ENCODE data around the gene TPMT.

TPMT gene

DNA sequence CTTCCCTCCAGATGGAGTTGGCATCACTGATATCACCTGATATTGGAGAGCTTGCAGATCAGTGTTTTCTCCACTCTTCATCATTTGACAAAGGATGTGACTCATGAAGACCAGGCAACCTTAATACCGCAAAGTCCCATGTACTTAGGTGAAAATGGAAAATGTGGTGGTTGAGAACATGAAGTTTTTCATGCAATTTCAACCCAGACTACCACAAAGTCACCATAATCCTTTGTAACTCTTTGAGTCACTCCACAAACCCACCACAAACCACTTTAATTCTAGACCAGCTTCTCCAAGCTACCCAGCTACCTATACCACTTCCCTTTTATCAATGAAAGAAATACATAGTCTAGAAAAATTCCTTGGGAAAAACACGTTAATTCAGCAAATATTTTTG, 39.5 kb downstream of the TPMT start:
- DNase-seq (ENCODE audit: low spot score) = no peak

DNA sequence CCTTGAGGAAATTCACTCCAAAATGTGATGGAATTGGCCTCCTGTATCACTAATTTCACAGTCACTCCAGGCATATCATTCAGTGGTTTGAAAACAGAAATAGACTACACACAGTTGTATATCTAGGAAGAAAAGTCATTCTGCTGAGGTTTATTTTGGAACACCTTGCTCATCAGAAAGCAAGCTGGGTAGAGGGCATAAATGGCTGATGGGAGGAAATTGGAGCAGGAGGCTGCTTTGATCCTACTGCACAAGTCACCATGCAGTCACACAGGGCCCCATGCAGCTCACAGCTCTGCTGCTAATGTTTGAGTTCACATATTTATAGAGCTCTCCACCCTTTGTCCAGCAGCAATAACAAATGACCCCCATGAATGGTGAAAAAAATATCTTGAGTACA, 44.7 kb downstream of the TPMT start:
- no peak for DNase-seq (ENCODE audit: low spot score)

DNA sequence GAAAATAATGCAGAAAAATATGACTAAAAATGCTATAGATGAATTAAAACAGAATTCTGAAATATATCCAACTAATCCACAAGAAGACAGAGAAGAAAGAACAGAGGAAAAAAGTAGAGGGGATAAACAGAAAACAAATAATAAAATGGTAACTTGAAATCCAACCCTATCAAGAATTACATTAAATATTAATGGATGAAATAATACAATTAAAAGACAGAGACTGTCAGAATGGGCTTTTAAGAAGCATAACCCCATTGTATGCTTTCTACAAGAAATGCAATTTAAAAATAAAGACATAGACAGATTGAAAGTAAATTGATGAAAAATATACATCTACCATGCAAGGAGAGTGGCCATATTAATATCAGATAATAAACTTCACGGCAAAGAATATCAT, 47.8 kb downstream of the TPMT start:
- DNase-seq (ENCODE audit: low spot score) = no peak

DNA sequence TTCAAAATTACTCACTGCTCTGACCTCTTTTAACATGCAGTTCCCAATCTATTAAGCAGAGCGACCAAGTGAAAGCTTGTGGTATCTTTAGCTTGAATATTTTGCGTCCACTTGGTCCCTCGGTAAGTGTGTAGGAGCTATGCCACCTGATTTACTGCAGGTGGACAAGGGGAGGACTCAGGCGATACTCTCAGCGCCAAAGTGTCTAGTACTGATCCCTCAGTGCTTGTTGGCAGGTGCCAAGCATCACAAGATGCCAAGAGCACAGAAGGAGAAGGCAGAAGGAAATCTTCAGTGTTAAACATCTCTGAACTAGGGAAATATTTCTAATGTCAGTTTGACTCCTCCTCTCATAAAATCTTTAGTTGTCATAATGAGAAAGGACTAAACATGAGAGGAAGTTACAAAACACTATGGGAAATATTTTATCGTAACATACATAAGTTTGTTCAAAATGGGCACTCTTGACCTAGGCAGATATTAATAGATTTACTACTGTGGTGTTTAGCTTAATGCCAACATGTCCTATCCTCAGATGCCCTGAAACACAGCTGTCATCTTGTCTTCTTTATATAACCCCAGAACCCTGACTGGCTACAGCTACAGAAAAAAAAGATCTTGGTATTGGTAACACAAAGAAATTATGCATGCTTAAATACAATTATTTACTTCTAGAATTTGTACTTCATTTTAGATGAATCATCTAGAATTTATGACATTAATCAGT, 51.9 kb downstream of the TPMT start:
- no peak for DNase-seq (ENCODE audit: low spot score)

DNA sequence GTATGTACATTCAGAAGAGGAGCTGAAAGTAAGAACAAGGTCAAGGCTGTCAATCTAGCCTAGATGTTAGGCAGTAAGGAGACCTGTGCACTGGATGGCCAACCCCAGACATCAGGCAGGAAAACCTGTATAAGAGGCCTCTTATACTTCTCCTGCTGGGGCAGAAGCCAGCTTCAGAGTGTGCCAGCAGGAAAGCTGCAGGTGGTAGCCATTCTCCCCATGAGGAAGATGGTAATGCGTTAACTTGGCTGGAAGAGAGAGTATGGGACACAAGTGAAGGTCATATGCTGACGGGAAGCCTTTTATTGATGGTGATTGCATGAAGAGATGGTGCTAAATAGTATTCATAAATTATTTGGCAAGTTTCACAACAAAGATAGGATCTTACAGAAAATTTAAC, 53.0 kb downstream of the TPMT start:
- no peak for DNase-seq (ENCODE audit: low spot score)

DNA sequence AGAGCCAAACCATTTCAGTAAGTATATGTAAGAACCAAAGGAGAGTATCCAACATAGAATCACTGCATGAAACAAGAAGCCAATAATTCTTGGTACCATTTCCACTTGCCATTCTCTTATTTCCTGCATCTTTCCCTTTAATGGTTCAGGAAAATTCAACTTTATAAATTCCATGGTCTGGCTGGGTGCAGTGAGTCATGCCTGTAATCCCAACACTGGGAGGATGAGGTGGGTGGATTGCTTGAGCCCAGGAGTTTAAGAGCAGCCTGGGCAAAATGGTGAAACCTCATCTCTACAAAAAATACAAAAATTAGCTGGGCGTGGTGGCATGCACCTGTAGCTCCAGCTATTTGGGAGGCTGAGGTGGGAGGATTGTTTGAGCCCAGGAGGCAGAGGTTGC, 53.6 kb downstream of the TPMT start:
- peak; percentile 43 for DNase-seq (ENCODE audit: low spot score)

DNA sequence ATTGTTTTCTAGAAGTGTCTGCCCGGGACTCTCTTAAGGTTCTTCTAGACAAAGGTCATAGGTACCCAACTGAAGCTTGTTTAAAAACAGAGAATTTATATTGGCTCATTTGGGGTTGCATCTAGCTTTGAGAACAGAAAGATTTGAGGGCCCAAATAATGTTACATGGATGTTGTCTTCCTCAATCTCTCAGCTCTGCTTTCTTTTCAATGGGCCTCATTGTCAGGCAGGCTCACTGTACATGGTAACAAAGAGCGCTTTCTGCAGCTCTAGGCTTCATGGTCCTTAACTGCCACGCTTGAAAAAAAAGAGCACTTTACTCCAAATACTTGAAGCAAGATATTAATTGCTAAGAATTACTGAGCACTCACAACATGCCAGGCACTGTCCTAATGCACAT, 54.6 kb downstream of the TPMT start:
- DNase-seq (ENCODE audit: low spot score) = no peak

DNA sequence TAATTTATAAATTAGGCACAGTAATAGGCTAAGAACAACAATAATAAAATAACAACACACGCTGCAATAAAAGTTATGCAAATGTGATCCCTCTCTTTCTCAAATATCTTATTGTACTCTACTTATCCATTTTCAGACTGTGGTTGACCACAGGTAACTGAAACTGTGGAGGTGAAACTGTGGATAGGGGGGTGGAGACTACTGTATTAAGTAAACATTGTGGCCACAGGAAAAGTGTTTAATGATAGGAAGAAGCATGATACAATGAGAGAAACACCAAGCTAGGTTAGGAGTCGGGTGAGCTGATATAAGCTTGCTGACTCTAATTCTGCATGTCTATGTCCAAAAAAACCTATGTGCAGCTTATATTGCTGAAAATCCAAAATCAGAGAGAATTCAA, 55.4 kb downstream of the TPMT start:
- DNase-seq (ENCODE audit: low spot score) = peak; percentile 22

DNA sequence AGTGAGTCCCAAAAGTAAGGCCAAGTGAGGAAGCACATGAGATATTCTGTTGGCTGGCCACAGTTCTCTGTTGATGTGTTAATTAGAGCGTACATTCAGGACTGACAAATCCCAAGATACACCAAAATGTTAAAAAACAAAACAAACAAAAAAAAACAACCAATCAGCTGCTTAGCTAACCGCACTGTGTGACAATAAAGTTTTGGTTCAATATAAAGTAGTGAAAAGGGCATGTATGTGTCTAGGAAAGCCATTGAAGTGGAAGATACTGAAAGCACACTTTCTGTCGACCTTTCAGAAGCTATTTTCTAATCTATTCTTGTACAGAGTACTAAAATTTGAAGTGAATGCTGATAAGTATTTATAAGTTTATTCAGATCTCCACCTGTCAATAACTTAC, 58.5 kb downstream of the TPMT start:
- DNase-seq (ENCODE audit: low spot score) = no peak

DNA sequence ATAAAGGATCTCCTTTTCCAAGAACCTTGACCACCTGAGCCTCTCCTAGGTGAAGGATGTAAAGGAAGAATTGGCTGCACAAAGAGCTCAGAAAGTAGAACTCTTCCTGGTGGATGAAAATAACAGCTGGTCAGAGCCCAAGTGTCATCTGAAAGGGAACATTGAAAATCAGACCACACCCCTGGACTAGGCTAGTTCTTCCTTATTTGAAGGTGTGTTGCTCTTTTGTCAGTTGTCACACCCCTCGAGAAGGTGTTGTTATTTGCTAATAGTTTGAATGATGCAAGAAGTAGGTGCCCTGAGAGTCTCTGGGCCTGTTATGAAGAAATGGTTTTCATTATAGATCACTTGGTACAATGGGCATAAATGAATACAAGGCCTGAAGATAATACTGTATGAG, 63.5 kb downstream of the TPMT start:
- no peak for DNase-seq (ENCODE audit: low spot score)

DNA sequence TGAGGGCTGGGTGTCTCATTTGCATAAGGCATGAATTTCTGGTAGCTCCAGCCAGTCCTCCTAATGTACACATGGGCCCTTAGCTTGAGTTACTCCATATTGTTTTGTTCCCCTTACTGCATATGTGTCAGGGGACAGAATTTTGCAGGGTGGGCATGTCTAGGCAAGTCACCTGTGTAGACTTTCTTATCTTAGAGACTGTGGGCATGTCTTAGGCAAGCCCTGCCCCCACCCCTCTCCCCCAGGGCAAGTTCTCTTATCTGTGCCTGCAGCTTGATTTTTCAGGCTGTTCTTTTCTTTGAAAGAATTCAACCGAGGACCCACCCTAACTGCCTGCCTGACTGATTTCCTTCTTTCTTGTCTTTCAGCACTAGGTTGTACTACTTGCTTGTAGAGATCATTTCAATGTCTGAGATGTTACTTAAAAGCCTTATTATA, 64.5 kb downstream of the TPMT start:
- no peak for DNase-seq (ENCODE audit: low spot score)

DNA sequence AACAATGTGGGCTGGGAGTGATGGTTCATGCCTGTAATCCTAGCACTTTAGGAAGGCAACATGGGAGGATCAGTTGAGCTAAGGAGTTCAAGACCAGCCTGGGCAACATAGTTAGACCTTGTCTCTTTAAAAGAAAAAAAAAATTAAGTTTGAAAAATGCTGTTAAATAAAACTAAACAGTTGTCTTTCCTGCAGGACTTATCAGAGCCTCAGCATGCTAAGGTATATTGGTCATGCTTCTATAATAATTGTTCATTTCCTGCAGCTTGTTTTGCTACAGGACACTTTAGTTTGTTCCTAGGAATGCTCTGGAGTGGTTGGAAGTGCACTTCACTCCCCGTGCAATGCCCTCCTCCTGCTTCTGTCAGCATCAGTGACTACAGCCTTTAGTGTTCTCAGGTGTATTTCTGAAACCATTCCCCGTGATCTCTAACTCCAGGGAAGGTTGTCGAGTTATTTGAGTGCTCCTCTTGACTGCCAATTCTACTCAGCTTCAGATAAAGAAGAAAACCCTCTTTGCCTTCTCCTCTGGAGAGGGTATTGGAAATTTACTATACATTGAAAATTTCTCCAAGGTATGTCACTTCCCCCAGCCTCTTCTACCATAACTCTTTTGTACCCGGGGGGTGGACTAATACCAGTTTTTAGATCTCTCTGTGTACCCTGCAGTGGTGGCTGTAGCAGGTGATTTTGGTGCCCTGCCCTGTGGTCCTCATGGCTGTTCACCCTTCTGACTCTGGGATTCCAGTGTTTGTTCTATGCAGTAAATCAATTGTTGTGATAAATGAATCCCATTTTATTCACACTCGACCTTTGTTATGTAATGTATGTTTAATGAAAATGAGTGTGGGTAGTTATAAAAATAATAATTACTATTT, 66.2 kb downstream of the TPMT start:
- DNase-seq (ENCODE audit: low spot score) = no peak

DNA sequence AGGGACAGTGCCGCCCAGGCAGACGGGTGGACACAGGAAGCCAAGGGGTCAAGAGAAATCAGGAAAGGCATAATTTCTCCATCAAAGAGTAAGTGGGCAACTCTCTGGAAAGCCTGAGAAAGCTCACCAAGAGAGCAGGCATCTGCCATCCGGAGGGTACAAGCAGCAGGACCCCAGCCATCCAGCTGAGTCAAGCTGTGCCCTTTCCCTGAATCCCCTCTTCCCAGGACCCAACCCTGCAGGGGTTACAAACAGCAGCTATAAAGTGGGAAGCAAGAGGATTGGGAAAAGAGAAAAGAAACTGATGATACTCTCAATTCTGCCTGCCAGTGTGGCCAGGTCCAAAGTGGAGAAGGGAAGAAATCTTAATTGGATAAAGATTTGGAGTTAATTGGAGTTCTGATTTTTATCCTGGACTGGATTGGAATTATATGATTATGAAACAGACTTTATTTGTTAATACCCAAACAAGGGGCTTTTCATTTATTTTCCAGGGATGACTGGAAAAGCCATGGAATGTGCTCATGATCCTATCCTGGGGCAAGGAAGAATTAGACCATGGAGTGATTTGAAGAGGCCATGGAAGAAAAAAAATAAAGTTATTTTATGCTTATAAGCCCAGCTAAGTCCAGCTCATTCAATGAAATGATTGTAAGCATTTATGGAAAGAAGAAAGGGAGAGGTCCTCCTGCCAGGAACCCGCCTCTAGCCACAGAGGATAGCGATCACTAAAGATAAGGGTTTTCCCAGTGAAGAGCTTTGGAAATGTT, 67.3 kb downstream of the TPMT start:
- no peak for DNase-seq (ENCODE audit: low spot score)

DNA sequence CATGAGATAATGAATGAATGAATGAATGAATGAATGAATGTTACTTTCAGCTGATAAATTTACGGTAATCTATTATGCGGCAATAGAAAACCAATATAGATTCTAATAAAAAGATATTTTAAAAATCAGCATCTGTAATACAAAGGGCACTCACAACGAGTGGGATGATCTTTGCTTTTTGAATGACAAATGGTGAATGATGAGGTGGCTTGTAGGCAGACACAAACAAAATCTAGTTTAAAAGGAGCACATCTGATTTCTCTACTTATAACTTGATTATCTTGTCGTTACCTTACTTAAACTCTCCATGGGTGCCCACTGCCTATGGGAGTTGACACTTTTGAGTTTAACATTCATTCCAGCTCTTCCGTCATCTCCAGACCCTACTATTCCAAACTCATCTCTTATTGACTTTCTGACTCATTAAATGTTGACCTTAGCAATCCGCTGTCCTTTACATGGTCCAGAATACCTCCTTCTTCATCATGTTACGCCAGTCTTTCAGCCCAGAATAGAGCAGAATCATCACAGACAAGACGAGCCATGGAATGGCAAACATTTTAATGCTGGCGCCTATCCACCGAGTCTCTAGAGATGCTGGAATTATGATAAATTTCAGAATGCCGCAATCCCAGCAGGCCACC, 73.7 kb downstream of the TPMT start:
- DNase-seq (ENCODE audit: low spot score) = no peak

DNA sequence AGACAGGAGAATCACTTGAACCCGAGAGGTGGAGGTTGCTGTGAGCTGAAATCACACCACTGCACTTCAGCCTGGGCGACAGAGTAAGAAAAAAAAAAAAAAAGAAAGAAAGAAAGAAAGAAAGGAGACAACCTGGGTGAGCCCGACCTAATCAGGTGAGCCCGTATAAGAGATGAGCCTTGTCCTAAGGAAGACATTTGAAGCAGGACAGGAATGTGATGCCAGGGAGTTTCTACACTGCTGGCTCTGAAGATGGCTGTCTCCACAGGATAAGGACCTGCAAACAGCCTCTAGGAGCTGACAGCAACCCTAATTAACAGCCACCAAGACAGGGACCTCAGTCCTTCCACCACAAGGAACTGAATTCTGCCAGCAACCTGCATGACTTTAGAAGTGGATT, 74.3 kb downstream of the TPMT start:
- DNase-seq (ENCODE audit: low spot score) = no peak

DNA sequence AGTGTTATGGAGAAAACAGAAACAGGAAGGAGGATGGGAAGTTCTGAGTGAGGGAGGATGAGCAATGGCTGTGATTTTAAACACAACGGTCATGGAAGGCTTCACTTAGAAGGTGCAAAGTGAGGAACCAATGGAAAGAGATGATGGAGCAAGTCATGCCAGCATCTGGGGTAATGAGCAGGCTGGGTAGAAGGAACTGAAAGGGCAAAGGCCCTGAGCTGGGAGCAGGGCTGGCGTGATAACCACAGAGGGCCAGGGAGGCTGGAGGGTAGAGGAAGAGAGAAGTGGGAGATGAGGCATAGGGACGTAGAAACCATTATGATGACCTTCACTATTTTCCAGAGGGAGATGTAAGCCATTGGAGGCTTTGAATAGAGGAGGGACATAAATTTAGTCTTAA, 76.0 kb downstream of the TPMT start:
- no peak for DNase-seq (ENCODE audit: low spot score)

Data from kidney tubule cell (primary cell).